Pons (tissue), 1 donor: ENCODE measurements around the gene MAGEA11.
"Not testable (repeated sequence)": the region's sequence is repeated elsewhere in the genome, so short reads cannot be mapped to it uniquely, and the experiment has no call there.

Experiments
- DNase-seq: peaks from one replicate; pipeline ENCODE4 v3.0.0-alpha.2; 2016; ENCODE audit warnings: low spot score

Gene MAGEA11, protein sequence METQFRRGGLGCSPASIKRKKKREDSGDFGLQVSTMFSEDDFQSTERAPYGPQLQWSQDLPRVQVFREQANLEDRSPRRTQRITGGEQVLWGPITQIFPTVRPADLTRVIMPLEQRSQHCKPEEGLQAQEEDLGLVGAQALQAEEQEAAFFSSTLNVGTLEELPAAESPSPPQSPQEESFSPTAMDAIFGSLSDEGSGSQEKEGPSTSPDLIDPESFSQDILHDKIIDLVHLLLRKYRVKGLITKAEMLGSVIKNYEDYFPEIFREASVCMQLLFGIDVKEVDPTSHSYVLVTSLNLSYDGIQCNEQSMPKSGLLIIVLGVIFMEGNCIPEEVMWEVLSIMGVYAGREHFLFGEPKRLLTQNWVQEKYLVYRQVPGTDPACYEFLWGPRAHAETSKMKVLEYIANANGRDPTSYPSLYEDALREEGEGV

DNA sequence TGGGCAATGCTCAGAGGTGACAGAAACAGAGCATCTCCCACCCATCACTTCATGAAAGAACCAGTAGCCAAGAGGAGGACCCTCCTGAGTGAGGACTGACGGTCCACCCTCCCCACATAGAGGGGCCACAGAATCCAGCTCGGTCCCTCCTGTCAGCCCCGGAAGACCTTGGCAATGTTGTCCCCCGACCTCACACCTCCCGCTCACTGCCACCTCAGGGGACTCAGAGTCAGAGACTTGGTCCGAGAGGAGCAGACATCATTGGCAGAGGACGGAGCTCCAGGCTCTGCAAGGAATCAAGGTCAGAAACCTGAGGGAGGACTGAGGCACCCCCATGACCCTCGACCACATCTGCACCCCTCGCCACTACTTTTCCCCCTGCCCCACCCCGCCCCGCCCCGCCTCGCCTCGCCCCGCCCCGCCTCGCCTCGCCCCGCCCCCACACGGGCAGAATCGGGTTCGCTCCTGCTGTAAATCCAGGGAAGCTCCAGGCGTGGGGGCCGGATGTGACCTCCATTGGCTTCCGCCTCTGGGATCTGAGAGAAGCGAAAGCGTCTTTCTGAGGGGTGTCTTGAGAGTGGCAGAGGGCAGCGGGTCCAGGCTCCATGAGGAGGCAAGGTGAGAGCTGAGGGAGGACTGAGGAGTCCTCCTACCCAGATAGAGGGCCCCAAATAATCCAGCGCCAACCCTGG is at the start of gene MAGEA11:
TSS of gene MAGEA11 (plus strand) at position 516 of the 692 bp plus-strand sequence. CDS start 1,100 bp downstream, outside the sequence.
- no peak for DNase-seq

DNA sequence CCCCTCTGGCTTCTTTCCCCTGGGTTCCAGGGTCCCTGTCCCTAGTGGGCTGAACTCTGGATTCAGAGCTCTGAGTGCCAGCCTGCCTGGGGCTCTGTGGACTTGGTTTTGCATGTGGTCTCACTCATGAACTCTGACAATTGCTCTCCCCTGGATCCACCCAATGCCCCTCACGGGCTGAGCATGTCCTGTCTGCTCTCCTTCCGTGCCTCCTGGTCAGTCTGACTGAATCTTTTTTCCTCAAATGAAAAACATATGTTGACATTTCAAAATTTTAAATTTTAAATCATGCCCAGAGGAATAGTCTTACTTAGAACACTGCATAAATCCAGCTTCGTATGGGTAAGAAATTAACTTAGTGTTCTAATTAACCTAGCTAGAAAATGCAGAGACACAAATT is 36.8 kb upstream of the MAGEA11 start:
- DNase-seq = not testable (repeated sequence)

DNA sequence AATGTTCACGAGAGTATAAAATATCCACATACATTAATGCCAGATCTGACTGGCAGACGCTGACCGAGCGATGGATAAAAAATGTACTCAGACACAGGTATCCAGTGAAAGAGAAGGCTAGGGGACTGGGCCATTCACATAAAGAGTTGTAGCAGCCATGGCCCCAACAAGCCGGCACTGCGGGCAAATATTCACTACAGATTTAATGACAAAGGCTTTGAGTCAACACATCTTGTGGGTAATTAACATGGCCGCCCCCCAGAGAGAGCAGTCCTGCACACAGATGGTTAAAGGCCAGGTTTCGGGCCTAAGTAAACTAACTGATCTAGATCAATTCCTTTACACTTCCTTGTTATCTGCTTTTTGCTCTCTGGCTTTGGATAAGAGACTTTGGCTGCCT is 36.3 kb upstream of the MAGEA11 start:
- DNase-seq = not testable (repeated sequence)

DNA sequence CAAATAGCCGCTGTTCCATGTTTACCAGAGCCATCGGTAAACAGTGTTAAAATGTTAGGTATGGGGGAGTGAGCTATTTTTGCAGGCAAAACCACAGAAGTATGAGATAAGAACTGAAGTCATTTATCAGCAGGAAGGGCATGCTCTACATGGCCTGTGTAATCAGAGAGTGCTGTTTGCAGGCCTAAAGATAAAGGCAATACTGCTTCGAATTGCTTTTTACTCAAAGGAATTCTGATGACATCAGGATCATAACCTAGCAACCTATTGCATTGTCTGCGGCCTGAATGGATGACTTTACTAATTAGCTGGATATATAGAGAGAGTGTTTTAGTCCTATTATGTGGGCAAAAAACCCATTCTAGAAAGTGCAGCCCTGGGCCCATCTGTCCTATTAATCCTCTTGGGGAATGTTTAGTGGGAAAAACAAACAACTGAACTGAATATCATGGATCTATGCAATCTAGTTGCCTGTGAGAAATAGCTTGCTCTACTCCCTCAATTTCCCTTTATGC is 32.6 kb upstream of the MAGEA11 start:
- not testable (repeated sequence) for DNase-seq

DNA sequence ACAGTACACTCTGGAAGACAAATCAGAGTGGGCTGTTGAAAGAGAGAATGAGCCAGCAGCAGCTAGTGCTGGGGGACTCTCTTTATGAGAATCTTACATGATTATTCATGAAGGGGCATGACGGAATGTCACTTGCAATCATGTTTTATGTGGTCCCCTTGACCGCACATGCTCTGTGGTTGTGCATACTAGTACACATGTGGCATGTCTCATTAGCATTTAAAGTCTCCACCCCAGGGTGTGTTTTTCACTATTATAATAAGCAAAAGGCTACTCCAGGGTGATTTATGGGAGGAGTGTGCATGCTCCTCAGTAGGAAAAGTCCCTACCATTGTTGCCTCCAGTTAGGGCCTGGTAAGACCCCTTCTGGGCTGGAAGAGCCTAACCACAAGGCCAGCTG is 30.7 kb upstream of the MAGEA11 start:
- DNase-seq = no peak

DNA sequence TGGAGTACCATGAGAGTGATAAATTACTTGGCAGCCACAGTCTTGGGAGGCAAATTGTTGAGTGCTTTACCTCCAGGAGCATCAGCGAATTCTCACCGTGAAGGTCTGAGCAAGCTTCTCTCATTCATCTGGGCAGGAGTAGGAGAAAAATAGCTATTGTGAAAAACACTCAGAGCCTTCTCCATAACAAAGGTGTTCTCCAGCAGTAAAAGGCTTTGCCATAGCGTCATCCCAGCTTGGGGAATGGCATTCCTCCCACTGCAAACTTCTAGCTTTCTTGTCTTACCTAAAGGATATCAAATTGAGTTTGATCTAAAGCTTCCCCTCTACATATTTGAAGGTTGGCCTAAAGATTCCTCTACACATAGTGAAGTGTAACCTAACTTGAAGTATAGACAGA is 29.8 kb upstream of the MAGEA11 start:
- no peak for DNase-seq

DNA sequence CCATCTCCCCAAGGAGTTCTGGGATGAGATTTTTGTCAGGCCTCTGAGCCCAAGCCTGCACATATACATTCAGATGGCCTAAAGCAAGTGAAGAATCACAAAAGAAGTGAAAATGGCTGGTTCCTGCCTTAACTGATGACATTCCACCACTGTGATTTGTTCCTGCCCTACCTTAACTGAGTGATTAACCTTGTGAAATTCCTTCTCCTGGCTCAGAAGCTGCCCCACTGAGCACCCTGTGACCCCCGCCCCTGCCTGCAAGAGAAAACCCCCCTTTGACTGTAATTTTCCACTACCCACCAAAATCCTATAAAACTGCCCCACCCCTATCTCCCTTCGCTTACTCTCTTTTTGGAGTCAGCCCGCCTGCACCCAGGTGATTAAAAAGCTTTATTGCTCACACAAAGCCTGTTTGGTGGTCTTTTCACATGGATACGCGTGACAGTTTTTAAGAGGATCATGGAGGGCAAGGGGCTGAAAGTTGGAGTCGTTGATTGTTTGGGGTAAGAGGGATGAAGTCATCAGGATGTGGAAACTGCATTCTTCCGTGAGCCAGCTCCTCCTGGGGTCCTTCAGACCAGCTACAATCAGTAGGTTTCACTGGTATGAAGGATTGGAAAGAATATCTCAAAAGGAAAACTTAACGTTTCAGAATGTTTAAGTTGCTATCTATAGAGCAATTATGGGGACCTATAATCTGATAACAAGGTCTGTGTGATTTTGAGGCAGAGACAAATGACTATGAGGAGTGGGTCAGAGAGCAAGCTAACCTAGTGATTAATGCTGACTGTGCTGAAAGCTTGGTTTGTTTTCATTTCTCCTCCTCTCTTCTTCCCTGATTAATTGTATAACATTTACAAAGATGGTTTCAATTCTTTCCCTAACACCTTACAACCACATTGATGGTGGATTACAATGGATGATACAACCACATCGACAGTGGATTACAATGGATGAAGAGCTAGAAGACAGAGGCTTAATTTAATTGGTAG is 28.6 kb upstream of the MAGEA11 start:
- DNase-seq = no peak

DNA sequence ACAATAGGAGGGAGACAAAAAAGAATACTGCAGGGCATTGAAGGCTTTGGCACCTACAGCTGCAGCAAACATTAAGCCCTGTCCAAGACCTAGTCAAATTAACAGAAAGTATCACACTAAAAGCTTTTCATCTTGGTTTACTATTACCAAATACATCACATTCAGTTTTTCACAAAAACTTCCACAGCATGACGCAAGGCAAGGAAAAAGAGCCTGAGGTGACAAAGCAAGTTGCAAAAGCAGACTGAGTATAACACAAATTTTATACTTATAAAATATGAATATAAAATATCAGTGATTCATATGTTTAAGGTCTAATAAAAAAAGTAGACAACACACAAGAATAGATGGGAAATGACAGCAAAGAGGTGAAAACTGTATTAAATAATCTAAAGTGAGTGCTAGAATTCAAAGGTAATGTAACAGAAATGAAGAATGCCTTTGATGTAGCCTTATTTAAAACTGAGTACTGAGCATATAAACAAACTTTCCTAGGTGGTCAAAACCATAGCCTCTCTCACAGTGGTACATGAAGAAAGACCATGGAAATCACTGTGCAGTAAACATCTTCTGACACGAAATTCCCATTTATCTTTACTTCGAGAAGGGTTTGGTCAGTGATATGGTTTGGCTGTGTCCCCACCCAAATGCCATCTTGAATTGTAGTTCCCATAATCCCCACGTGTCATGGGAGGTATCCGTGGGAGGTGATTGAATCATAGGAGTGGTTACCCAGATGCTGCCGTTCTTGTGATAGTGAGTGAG is 27.7 kb upstream of the MAGEA11 start:
- DNase-seq = no peak

DNA sequence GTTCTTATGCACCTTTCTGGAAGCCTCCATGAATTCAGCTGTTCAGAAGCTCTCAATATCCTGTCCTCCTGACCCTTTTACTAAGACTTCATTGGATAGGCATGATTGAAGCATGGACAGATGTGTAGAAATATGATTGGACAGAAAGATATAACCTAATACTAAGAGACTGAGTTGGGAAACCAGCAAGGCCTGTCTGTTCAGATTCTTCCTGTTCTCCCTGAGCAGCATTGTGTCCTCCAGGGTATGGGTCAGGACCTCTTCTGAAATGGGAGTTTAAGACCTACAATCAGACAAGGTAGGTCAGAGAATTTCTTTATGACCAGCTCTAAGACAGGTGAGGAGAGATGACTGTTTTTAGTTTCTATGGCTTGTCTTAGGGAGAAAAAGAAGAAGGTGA is 23.9 kb upstream of the MAGEA11 start:
- DNase-seq = no peak

DNA sequence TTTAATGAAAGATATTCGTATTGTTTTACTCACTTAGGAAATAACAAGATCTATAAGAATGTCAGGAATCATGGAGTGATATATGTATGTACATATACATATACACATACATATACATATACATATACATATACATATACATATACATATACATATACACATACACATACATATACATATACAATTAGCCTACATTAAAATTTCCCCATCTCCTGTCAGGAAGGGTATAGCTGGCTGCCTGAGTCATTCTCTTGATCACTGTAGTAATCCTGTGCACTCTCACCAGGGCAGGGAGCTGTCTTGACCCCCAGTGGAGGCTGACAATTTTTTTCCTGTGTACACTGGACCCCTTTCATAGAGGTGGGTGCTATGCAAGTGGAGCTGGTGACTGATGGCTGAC is 23.3 kb upstream of the MAGEA11 start:
- no peak for DNase-seq

DNA sequence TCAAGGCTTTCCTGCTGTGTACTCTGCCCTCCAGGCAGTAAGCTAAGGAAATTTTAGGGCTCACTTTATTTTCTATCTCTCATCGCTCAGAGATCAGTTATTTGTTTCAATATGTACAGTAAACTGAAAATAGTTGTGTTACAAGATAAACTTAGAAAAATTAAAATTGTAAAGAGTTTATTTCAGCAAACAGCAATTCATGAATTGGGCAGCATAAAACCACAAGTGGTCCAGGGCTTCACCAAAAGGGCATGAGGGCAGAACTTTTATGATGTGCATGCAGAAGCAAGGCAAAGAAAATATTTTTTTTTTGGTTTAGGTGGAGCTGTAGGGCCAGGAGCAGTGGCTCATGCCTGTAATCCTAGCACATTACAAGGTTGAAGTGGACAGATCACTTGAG is 20.1 kb upstream of the MAGEA11 start:
- no peak for DNase-seq

DNA sequence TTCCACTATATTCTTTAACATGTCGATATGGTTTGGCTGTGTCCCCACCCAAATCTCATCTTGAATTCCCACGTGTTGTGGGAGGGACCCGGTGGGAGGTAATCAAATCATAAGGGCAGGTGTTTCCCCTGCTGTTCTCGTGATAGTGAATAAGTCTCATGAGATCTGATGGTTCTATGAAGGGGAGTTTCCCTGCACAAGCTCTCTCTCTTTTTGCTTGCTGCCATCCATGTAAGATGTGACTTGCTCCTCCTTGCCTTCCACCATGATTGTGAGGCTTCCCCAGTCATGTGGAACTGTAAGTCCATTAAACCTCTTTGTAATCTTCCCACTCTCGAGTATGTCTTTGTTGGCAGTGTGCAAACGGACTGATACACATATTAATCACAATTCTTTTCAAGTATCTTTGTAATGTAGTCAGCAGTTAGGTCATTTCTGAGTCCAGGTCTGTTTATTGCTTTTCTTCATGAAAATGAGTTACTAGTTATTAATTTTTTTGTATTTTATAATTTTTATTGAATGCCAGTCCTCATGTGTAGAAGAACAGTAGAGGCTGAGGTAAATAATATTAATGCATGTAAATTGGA is 19.1 kb upstream of the MAGEA11 start:
- not testable (repeated sequence) for DNase-seq

DNA sequence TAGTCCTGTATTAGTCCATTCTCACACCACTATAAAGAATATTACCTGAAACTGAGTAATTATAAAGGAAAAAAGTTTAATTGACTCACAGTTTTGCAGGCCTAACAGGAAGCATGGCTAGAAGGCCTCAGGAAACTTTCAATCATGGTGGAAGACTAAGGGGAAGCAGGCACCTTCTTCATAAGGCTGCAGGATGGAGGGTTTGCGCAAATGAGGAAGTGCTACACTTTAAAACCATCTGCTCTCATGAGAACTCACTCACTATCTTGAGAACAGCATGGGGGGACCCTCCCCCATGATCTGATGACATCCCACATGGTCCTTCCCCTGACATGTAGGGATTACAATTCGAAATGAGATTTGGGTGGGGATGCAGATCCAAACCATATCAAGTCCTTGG is 12.1 kb upstream of the MAGEA11 start:
- DNase-seq = no peak

DNA sequence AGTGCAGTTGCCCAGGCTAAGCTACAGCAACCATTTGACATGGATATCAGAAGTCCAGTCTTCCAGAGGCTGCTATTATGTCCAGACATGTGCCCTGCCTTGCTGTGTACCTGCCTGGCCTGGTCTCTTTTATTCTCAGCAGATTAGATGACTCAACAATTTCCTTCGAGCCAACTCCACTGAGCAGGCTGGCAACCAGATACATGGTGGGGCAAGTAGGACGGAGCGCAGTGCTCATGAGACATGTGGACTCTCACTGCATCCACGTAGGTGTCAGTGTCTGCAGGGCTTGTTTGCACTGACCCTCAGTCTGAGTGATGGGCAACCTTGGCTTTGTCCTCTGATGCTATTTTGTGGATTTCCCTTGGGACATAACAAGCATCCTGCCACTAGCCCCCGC is 7.2 kb upstream of the MAGEA11 start:
- DNase-seq = no peak

DNA sequence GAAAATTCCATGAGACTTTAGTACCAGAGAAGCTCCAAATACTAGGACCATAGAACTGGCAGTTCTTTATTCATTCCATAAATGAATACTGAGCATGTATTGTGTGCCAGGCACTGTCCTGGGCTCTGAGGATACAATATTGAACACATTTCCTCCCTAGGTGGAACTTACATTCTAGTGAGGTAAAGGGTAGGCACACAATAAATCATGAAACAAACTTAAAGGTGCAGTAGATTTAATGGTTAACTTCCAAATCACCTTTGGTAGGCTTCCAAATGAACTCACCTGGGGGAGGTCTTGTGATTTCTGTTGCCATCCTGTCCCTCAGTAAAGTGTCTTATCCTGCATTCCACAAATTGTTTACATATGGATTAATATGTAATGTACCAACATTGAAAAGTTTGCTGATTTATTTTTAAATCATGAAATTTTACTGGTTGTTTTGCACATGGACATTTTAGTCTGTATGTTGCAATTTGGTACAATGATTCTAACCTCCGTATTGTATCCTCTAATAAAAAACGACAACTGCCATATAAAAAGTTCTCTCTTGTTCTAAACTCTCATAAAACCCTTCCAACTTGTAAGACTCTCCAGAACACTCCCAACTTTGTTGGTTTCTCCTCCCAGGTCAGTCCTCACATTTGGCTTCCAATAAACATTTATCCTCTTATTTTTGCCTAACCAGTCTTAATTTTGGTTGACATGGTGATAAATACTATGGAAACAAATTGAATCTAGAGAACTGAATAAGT is 4.5 kb upstream of the MAGEA11 start:
- DNase-seq = no peak

DNA sequence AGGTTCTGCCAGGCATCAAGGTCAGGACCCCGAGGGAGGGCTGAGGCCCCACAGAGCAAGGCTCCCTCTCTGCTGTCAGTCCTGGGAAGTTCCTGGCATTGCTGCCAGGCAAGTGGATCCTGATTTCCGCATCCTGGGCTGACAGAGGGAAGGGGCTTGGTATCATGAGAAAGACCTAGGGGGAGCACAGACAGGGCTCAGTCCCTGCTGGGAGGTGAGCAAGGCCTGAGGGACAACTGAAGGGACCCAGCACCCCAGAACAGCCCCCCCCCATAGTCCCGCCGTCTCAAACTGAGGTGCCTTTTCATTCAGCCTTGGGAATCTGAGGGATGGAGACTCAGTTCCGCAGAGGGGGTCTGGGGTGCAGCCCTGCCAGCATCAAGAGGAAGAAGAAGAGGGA is 971 bp downstream of the MAGEA11 start:
- no peak for DNase-seq

DNA sequence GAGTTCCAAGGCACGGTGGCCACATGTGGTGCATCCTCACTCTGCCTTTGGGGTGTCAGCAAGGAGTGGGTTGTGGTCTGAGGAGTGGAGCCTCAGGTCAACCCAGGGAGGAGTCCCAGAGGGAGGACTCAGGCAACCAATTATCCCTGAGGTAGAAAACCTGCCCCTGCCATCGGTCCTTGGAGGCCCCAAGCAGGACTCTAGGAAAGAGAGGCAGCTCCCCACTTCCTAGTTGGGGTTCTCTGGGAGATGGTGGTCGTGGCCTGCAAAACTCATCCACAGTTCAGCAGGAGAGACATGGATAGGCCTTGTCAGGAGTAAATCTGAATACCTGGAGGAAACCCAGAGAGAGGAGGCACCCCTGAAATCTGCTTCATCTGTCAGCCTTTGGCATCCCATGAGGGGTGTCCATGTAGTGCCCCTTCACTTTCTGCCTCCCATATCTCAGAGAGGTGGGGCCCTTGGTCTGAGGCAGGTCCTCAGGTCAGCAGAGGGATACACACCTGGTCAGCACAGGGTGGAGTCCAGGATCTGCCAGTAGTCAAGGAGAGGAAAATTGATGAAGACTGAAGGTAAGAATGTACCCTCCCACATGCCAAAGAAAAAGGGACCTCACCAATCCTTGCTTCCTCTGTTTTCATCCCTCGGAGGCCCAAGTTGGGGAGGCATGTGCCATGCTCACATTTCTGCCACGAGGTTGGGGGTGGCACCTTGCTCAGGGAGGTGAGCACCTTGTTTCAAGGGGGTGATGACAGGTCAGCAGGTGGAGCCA is 1.6 kb downstream of the MAGEA11 start:
- no peak for DNase-seq

DNA sequence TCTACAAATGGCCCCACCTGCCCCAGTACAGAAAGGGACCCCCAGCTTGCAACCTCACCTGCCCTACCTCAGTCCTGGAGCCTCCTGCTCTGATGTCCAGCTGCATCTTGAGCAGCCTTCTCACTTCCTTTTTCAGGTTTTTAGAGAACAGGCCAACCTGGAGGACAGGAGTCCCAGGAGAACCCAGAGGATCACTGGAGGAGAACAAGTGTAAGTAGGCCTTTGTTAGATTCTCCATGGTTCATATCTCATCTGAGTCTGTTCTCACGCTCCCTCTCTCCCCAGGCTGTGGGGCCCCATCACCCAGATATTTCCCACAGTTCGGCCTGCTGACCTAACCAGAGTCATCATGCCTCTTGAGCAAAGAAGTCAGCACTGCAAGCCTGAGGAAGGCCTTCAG is 3.6 kb downstream of the MAGEA11 start:
- no peak for DNase-seq

DNA sequence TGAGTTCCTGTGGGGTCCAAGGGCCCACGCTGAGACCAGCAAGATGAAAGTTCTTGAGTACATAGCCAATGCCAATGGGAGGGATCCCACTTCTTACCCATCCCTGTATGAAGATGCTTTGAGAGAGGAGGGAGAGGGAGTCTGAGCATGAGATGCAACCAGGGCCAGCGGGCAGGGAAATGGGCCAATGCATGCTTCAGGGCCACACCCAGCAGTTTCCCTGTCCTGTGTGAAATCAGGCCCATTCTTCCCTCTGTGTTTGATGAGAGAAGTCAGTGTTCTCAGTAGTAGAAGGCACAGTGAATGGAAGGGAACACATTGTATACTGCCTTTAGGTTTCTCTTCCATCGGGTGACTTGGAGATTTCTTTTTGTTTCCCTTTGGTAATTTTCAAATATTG is 4.8 kb downstream of the MAGEA11 start:
- DNase-seq = no peak
